Thyroid gland (tissue), 4 donors: ENCODE results near the gene TEX51. TPM values are rescaled to one million over a fixed set of nuclear protein-coding genes. Genes with fewer than 3 reads are reported as not detected.

Experiments used
- DNase-seq, 2 donors: peaks; one replicate each; pipeline ENCODE4 v3.0.0-alpha.2; 2019
- H3K27ac ChIP-seq, 3 donors: fragments of 200-600 bp; sonication (generic); 1 replicate in 2 of 3; 2 replicates in 1 of 3; pipeline ENCODE4 v1.5.1; 2016 to 2019; ENCODE audit warnings: mild to moderate bottlenecking in 1 of 3, moderate library complexity in 1 of 3
- H3K27me3 ChIP-seq: fragments of 200-600 bp; sonication (generic); one replicate; pipeline ENCODE4 v1.5.1; 2019
- H3K36me3 ChIP-seq, 2 donors: fragments of 200-600 bp; sonication (generic); one replicate each; pipeline ENCODE4 v1.5.1; 2016 to 2019
- H3K4me1 ChIP-seq, 2 donors: fragments of 200-600 bp; sonication (generic); one replicate each; pipeline ENCODE4 v1.5.1; 2017 to 2019
- H3K4me3 ChIP-seq, 3 donors: fragments of 200-600 bp; sonication (generic); replicated peaks in 1 of 3; 1 replicate in 2 of 3; 2 replicates in 1 of 3; pipeline ENCODE4 v1.5.1; 2016; ENCODE audit warnings: mild to moderate bottlenecking in 1 of 3
- H3K9me3 ChIP-seq: fragments of 200-600 bp; sonication (generic); one replicate; pipeline ENCODE4 v1.5.1; 2017
- POLR2A ChIP-seq, 2 donors: fragments of 450-650 bp; IDR thresholded peaks; one replicate each; pipeline ENCODE4 v1.6.1; 2017; ENCODE audit warnings: antibody characterized with exemption in 2 of 2, mild to moderate bottlenecking in 2 of 2, moderate library complexity in 1 of 2
- WGBS, 2 donors: methylation state at CpG; one replicate each; pipeline ENCODE4 v1.1.5; 2017; 5-methylcytosine and 5-hydroxymethylcytosine counted together
- intact Hi-C: fragments of 100-400 bp; cut with DNase I; formaldehyde crosslinking; loops from one replicate; pipeline ENCODE4 v1.15.1; 2023
- total RNA-seq, 4 donors: library from RNA; depleted of rRNA; stranded (reverse); fragments of >200 nt; gene quantifications; one replicate each; pipeline ENCODE4 v1.2.3, GENCODE V29; 2016
- TF ChIP-seq, protein P1 (sequence below), 6 experiments: fragments of 200-600 bp in 3 of 6; fragments of 450-650 bp in 3 of 6; sonication (generic) in 3 of 6; IDR thresholded peaks; one replicate each; pipeline ENCODE4 v1.5.1; 2016 to 2019; ENCODE audit warnings: antibody characterized with exemption in 6 of 6, mild to moderate bottlenecking in 2 of 6, inconsistent platforms in 1 of 6, moderate library complexity in 1 of 6

Gene TEX51
- total RNA-seq, 4 donors from 2014 or later, result not detected

DNA sequence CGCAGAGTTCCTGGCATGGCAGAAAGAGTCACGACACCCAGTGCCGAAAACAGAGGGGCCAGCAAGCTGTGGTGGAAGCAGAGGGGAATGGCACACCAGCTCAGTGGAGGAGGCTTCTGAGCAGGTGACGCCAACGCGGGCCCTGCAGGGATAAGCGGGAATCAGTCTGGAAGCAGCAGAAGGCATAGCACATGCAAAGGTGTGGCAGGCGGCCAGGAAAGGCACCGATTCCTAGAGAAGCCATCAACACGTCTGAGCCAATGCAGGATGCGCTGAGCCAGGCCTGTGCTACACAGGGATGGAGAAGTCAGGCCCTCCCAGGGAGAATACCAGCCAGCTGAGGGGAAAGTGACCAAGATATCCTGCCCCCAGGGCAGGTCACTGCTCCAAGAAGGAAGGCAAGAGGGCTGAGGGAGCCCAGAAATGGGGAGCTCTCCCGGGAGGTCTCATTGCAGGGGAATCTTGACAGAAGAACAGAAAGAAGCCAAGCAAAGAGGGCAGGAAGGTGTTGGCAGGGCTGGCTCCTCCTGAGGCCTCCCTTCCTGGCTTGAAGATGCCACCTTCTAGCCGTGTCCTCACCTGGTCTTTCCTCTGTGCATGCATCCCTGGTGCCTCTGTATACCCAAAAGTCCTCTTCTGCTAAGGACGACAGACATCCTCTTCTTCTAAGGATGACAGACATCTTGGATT is 16.3 kb downstream of the TEX51 start:
- whole genome bisulfite sequencing, 2 donors, result 88 to 92% methylated on average over 14 of the region's 14 CpGs
- H3K27ac ChIP-seq, result no peak overlapping the region
- H3K9me3 ChIP-seq, result no peaks in the 10 kb centered on the region
- TF ChIP-seq, protein P1, sequence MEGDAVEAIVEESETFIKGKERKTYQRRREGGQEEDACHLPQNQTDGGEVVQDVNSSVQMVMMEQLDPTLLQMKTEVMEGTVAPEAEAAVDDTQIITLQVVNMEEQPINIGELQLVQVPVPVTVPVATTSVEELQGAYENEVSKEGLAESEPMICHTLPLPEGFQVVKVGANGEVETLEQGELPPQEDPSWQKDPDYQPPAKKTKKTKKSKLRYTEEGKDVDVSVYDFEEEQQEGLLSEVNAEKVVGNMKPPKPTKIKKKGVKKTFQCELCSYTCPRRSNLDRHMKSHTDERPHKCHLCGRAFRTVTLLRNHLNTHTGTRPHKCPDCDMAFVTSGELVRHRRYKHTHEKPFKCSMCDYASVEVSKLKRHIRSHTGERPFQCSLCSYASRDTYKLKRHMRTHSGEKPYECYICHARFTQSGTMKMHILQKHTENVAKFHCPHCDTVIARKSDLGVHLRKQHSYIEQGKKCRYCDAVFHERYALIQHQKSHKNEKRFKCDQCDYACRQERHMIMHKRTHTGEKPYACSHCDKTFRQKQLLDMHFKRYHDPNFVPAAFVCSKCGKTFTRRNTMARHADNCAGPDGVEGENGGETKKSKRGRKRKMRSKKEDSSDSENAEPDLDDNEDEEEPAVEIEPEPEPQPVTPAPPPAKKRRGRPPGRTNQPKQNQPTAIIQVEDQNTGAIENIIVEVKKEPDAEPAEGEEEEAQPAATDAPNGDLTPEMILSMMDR (IDR thresholded peaks at IDR 0.05), result no peak
- no peak for TF ChIP-seq POLR2A (IDR thresholded peaks at IDR 0.05)
- no peak overlapping the region for H3K4me3 ChIP-seq
- H3K36me3 ChIP-seq, result no peaks in the 10 kb centered on the region
- H3K27me3 ChIP-seq, result no peaks in the 10 kb centered on the region
- DNase-seq, result no peak
- no peaks in the 10 kb centered on the region for H3K4me1 ChIP-seq
- intact Hi-C loops, result no loop called here

DNA sequence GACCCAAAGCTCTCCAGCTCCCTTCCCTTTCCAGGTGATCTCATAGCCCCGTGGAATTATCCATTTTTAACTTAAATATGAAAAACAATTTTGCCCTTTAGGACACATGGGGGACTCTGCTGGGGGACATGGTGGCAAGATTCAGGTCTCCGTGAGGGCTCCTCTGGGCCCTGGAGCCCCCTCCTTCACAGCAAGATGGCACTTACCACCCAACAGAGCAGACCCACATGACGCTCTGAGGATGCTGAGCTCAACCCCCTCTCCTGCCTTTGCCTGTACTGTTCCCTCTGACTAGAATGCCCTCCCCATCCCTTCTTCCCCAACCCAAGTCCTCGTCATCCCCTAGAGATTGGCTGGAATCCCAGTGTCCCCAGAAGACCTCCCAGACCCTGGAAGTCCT is 17.2 kb downstream of the TEX51 start:
- H3K27ac ChIP-seq, result no peak overlapping the region
- no peak for TF ChIP-seq POLR2A (IDR thresholded peaks at IDR 0.05)
- TF ChIP-seq, protein P1 (IDR thresholded peaks at IDR 0.05), result no peak
- H3K9me3 ChIP-seq, result no peaks in the 10 kb centered on the region
- no peaks in the 10 kb centered on the region for H3K36me3 ChIP-seq
- intact Hi-C loops, result no loop called here
- no peaks in the 10 kb centered on the region for H3K4me1 ChIP-seq
- WGBS, 2 donors, result 83% methylated on average over 4 of the region's 4 CpGs
- no peaks in the 10 kb centered on the region for H3K27me3 ChIP-seq
- H3K4me3 ChIP-seq, result no peak overlapping the region
- no peak for DNase-seq

- no peak overlapping the region for H3K27ac ChIP-seq
- H3K4me3 ChIP-seq, result no peak overlapping the region
- 98 to 100% methylated on average over 4 of the region's 4 CpGs for WGBS, 2 donors
- no peak for TF ChIP-seq POLR2A (IDR thresholded peaks at IDR 0.05)
- TF ChIP-seq, protein P1 (IDR thresholded peaks at IDR 0.05), result no peak
- H3K9me3 ChIP-seq, result no peaks in the 10 kb centered on the region
- H3K4me1 ChIP-seq, result no peaks in the 10 kb centered on the region
- no peaks in the 10 kb centered on the region for H3K36me3 ChIP-seq
- no peak for DNase-seq
- no peaks in the 10 kb centered on the region for H3K27me3 ChIP-seq
- intact Hi-C loops, result no loop called here
Observed at GRCh38 chr2:126916744-126917143, 18.1 kb downstream of the TEX51 start.

DNA sequence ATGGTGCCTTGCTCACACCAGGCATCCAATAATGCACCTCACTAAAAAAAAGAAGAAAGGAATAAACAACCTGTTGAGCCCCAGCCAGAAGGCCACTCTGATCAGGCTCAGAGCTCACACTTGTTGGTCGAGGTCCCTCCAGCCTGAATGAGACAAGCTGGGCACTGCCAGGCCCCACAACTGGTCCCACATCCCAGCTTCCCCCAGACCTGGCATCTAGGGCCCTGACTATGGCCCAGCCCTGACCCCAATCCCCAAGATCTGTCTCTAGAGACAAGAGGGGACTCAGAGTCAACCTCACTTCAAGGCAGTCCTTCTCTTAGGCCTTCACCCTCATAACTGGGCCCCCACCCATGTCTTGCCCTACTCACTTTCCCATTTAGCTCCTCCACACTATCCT is 22.4 kb downstream of the TEX51 start:
- TF ChIP-seq POLR2A (IDR thresholded peaks at IDR 0.05), result no peak
- TF ChIP-seq, protein P1 (IDR thresholded peaks at IDR 0.05), result no peak
- WGBS, 2 donors, result 25 to 70% methylated on average over 1 of the region's 1 CpG
- Histone ChIP-seq H3K9me3 (no peaks in the 10 kb centered on the region), H3K27ac (no peak overlapping the region), H3K4me3 (no peak overlapping the region), H3K36me3 (no peaks in the 10 kb centered on the region), H3K4me1 (no peaks in the 10 kb centered on the region), H3K27me3 (no peaks in the 10 kb centered on the region)
- intact Hi-C loops, result no loop called here
- DNase-seq, result no peak

DNA sequence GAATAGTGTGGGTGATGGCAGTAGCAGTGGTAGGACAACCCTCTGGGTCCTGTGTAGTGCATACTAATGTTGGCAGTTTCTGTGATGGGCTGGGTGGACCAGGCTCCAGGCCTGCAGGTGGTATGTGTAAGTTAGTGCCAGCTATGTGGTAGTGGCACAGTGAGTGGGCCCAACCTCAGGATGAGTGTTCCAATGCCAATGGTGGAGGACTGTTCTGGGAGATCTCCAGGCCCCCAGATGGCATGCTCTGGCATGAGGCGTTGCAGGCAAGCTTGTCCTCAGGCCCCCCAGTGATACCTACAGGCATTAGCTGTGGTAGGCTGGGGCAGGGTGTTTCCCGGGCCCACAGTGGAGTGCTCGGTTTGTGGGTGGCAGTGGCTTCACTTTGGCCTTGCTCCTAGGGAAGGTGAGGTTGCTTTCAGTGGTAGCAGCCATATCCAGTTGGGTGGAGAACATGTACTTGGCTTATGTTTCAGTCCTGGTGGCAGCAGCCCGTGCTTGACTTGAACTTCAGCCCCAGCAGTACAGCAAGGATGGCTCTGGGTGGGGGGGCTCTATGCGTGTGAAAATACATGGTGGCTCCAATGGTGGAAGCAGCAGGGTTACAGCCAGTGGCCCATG is 32.4 kb downstream of the TEX51 start:
- H3K36me3 ChIP-seq, result no peaks in the 10 kb centered on the region
- no peak overlapping the region for H3K27ac ChIP-seq
- intact Hi-C loops, result no loop called here
- DNase-seq, result no peak
- no peaks in the 10 kb centered on the region for H3K27me3 ChIP-seq
- H3K4me3 ChIP-seq, result no peak overlapping the region
- 90 to 91% methylated on average over 3 to 5 of the region's 5 CpGs for WGBS, 2 donors
- H3K4me1 ChIP-seq, result no peaks in the 10 kb centered on the region
- no peak for TF ChIP-seq POLR2A (IDR thresholded peaks at IDR 0.05)
- TF ChIP-seq, protein P1 (IDR thresholded peaks at IDR 0.05), result no peak
- H3K9me3 ChIP-seq, result no peaks in the 10 kb centered on the region
